ENCODE measurements around the gene EXT2. TPM values are rescaled to one million over a fixed set of nuclear protein-coding genes. Genes with fewer than 3 reads are reported as not detected.

The EXT2 gene
- total RNA-seq, 1 experiment from 2014 or later = 42.8 TPM

GRCh38 chr11:44236296-44236695, 140.8 kb downstream of the EXT2 start:
- Histone ChIP-seq H3K4me2 (ENCODE audit: low read length) (no peak overlapping the region), H2AFZ (ENCODE audit: low read depth, low read length, poor library complexity, severe bottlenecking) (no peak overlapping the region), H3K79me2 (ENCODE audit: insufficient read depth, low read length) (no peaks in the 10 kb centered on the region), H3K4me1 (ENCODE audit: control insufficient read depth in 1 of 2, insufficient read depth in 2 of 2, low read length in 2 of 2) (no peaks in the 10 kb centered on the region), H3K9me2 (ENCODE audit: insufficient read depth) (no peaks in the 10 kb centered on the region), H3K27ac (ENCODE audit: low read depth, low read length) (no peak overlapping the region), H3K27me3 (ENCODE audit: insufficient read depth, low read length) (no peaks in the 10 kb centered on the region), H3K4me3 (replicated peaks in 1 of 2; ENCODE audit: low read depth in 1 of 2, low read length in 2 of 2) (no peak overlapping the region), H3K36me3 (ENCODE audit: control insufficient read depth in 1 of 2, insufficient read depth in 2 of 2, low read length in 2 of 2) (no peaks in the 10 kb centered on the region), H3K9ac (ENCODE audit: low read length) (no peak overlapping the region), H3K9me3 (ENCODE audit: control insufficient read depth in 1 of 2, insufficient read depth in 1 of 2, low read depth in 1 of 2, low read length in 2 of 2) (no peaks in the 10 kb centered on the region), H4K20me1 (ENCODE audit: insufficient read depth) (no peaks in the 10 kb centered on the region)
- DNase-seq (ENCODE audit: low read depth, low spot score) (no peak), ATAC-seq (no peak)
- BruUV-seq (replicated peaks) = no TSS peak
- TF ChIP-seq RAD21 (IDR thresholded peaks at IDR 0.05; ENCODE audit: low read depth) (no peak), JUND (IDR thresholded peaks at IDR 0.05) (no peak), EGR1 (IDR thresholded peaks at IDR 0.05; ENCODE audit: low read depth) (no peak), SP1 (IDR thresholded peaks at IDR 0.05; ENCODE audit: low read depth) (no peak), ELF1 (IDR thresholded peaks at IDR 0.05; ENCODE audit: borderline replicate concordance, low read depth) (no peak), SRF (IDR thresholded peaks at IDR 0.05; ENCODE audit: low read depth) (no peak), SIN3A (IDR thresholded peaks at IDR 0.05; ENCODE audit: low read depth) (no peak), POLR2A (IDR thresholded peaks at IDR 0.05; ENCODE audit: borderline replicate concordance, extremely low read depth, insufficient read depth, insufficient read length) (no peak), CBX3 (IDR thresholded peaks at IDR 0.05; ENCODE audit: low read depth) (no peak), TCF7L2 (IDR thresholded peaks at IDR 0.05; ENCODE audit: borderline replicate concordance, extremely low read depth, insufficient read depth, insufficient read length) (no peak)
- TF ChIP-seq, protein P1, sequence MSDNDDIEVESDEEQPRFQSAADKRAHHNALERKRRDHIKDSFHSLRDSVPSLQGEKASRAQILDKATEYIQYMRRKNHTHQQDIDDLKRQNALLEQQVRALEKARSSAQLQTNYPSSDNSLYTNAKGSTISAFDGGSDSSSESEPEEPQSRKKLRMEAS (IDR thresholded peaks at IDR 0.05) = no peak
- intact Hi-C loops (cut with micrococcal nuclease) = no loop called here
- RAD21 ChIA-PET (ENCODE audit: low non-redundant PET in 1 of 2, low total read pairs in 2 of 2, uncharacterized antibody in 2 of 2, unreplicated experiment in 2 of 2) = no interaction called here
- CTCF ChIA-PET = interaction anchor here (1.6 kb wide), 1 partner anchor 14 kb away, joined by 3 read pairs; no protein-coding TSS in a partner anchor
- POLR2A ChIA-PET = no interaction called here

GRCh38 chr11:44237156-44237555, 141.7 kb downstream of the EXT2 start:
- H3K9me3 ChIP-seq (ENCODE audit: control insufficient read depth in 1 of 2, insufficient read depth in 1 of 2, low read depth in 1 of 2, low read length in 2 of 2) = no peaks in the 10 kb centered on the region
- intact Hi-C loops (cut with micrococcal nuclease) = no loop called here
- no peaks in the 10 kb centered on the region for H3K27me3 ChIP-seq (ENCODE audit: insufficient read depth, low read length)
- H3K27ac ChIP-seq (ENCODE audit: low read depth, low read length) = no peak overlapping the region
- CTCF ChIA-PET = interaction anchor here (1.6 kb wide), 1 partner anchor 13 kb away, joined by 3 read pairs; no protein-coding TSS in a partner anchor
- POLR2A ChIA-PET = no interaction called here
- BruUV-seq (replicated peaks) = no TSS peak
- RAD21 ChIA-PET (ENCODE audit: low non-redundant PET in 1 of 2, low total read pairs in 2 of 2, uncharacterized antibody in 2 of 2, unreplicated experiment in 2 of 2) = no interaction called here
- H2AFZ ChIP-seq (ENCODE audit: low read depth, low read length, poor library complexity, severe bottlenecking) = no peak overlapping the region
- DNase-seq (ENCODE audit: low read depth, low spot score) = no peak
- no peaks in the 10 kb centered on the region for H3K79me2 ChIP-seq (ENCODE audit: insufficient read depth, low read length)
- H4K20me1 ChIP-seq (ENCODE audit: insufficient read depth) = no peaks in the 10 kb centered on the region
- ATAC-seq = no peak
- no peak overlapping the region for H3K9ac ChIP-seq (ENCODE audit: low read length)
- no peak overlapping the region for H3K4me3 ChIP-seq (replicated peaks in 1 of 2; ENCODE audit: low read depth in 1 of 2, low read length in 2 of 2)
- H3K36me3 ChIP-seq (ENCODE audit: control insufficient read depth in 1 of 2, insufficient read depth in 2 of 2, low read length in 2 of 2) = no peaks in the 10 kb centered on the region
- H3K4me2 ChIP-seq (ENCODE audit: low read length) = no peak overlapping the region
- H3K9me2 ChIP-seq (ENCODE audit: insufficient read depth) = no peaks in the 10 kb centered on the region
- H3K4me1 ChIP-seq (ENCODE audit: control insufficient read depth in 1 of 2, insufficient read depth in 2 of 2, low read length in 2 of 2) = no peaks in the 10 kb centered on the region
- TF ChIP-seq POLR2A (IDR thresholded peaks at IDR 0.05; ENCODE audit: borderline replicate concordance, extremely low read depth, insufficient read depth, insufficient read length) = no peak
- no peak for TF ChIP-seq CBX3 (IDR thresholded peaks at IDR 0.05; ENCODE audit: low read depth)
- TF ChIP-seq JUND (IDR thresholded peaks at IDR 0.05) = no peak
- TF ChIP-seq EZH2phosphoT487 (IDR thresholded peaks at IDR 0.05; ENCODE audit: borderline replicate concordance) = no peak
- TF ChIP-seq TCF7L2 (IDR thresholded peaks at IDR 0.05; ENCODE audit: borderline replicate concordance, extremely low read depth, insufficient read depth, insufficient read length) = no peak
- no peak for TF ChIP-seq CEBPB (IDR thresholded peaks at IDR 0.05; ENCODE audit: low read depth)
- TF ChIP-seq ZFX (IDR thresholded peaks at IDR 0.05) = no peak
- TF ChIP-seq SP1 (IDR thresholded peaks at IDR 0.05; ENCODE audit: low read depth) = no peak
- no peak for TF ChIP-seq ZBTB33 (IDR thresholded peaks at IDR 0.05; ENCODE audit: extremely low read depth, insufficient replicate concordance, low read length)
- no peak for TF ChIP-seq YY1 (IDR thresholded peaks at IDR 0.05; ENCODE audit: extremely low read depth, insufficient replicate concordance, low read depth, low read length)
- no peak for TF ChIP-seq ZNF274 (IDR thresholded peaks at IDR 0.05; ENCODE audit: low read depth, low read length)
- TF ChIP-seq, protein P2, sequence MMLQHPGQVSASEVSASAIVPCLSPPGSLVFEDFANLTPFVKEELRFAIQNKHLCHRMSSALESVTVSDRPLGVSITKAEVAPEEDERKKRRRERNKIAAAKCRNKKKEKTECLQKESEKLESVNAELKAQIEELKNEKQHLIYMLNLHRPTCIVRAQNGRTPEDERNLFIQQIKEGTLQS (IDR thresholded peaks at IDR 0.05) = no peak
- no peak for TF ChIP-seq SIN3A (IDR thresholded peaks at IDR 0.05; ENCODE audit: low read depth)
